Rectal smooth muscle tissue (tissue), 1 donor: ENCODE results near the gene KCNN1.
A peak's percentile ranks its signal among the peaks of the same experiment; 100 is the strongest.

Experiments used
- H3K27ac ChIP-seq: one replicate; pipeline ENCODE4 v1.7.0; 2013; ENCODE audit warnings: low read depth, low read length, inconsistent platforms
- H3K27me3 ChIP-seq: one replicate; pipeline ENCODE4 v1.7.0; 2013; ENCODE audit warnings: low read length; ENCODE audit not compliant: control insufficient read depth, insufficient read depth
- H3K36me3 ChIP-seq: one replicate; pipeline ENCODE4 v1.7.0; 2013; ENCODE audit warnings: low read length; ENCODE audit not compliant: control insufficient read depth, insufficient read depth
- H3K4me1 ChIP-seq: one replicate; pipeline ENCODE4 v1.7.0; 2013; ENCODE audit warnings: low read length; ENCODE audit not compliant: control insufficient read depth, insufficient read depth
- H3K4me3 ChIP-seq: one replicate; pipeline ENCODE4 v1.7.0; 2013; ENCODE audit warnings: low read length
- H3K9ac ChIP-seq: one replicate; pipeline ENCODE4 v1.7.0; 2013; ENCODE audit warnings: low read length

KCNN1 gene

GRCh38 chr19:17938092-17938845, 28.6 kb upstream of the KCNN1 start:
- Histone ChIP-seq H3K4me3 (no peak overlapping the region), H3K27ac (no peak overlapping the region), H3K36me3 (peaks cover 4% of the 10 kb centered on the region), H3K4me1 (peaks cover 5% of the 10 kb centered on the region), H3K27me3 (no peaks in the 10 kb centered on the region), H3K9ac (no peak overlapping the region)

GRCh38 chr19:17942181-17942580, 24.7 kb upstream of the KCNN1 start:
- Histone ChIP-seq H3K27me3 (no peaks in the 10 kb centered on the region), H3K4me3 (no peak overlapping the region), H3K36me3 (peaks cover 4% of the 10 kb centered on the region), H3K4me1 (peaks cover 5% of the 10 kb centered on the region), H3K9ac (no peak overlapping the region), H3K27ac (no peak overlapping the region)

GRCh38 chr19:17942582-17943273, 24.2 kb upstream of the KCNN1 start:
- peaks cover 4% of the 10 kb centered on the region for H3K36me3 ChIP-seq
- no peaks in the 10 kb centered on the region for H3K27me3 ChIP-seq
- no peak overlapping the region for H3K27ac ChIP-seq
- H3K4me3 ChIP-seq = no peak overlapping the region
- no peak overlapping the region for H3K9ac ChIP-seq
- H3K4me1 ChIP-seq = peaks cover 5% of the 10 kb centered on the region

DNA sequence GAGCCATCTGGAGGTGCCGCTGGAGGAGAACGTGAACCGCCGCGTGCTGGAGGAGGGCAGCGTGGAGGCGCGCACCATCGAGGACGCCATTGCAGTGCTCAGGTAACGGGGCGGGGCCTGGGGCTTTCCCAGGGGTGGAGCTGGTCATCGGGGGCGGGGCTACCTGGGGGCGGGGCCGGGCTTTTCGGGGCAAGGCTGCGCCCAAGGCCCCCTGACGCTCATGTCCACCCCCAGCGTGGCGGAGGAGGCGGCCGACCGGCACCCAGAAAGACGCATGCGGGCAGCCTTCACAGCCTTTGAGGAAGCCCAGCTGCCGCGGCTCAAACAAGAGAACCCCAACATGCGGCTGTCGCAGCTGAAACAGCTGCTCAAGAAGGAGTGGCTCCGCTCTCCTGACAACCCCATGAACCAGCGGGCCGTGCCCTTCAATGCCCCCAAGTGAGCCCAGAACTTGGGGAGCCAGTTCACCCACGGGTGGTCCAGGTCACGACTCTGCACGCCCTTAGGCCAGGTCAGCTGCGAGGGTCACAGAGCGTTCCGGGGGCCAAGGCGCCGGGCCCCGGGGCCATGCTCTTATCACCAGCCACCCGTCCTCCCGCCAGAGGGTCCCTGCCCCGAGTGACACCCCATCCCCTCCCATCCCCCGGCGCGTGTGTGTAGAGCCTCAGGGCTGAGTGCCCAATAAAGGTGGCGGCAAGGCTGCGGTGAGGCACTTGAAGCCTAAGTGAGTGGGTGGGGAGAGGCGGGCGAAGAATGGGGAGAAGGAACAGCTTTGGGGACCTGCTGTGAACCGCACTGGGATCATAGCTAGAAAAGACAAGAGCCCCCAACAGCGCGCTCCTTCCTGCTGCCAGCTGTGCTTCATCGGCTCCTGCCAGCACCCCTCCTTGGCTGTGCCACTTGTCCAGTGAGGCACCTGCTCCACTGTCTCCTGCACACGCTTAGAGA, 23.4 kb upstream of the KCNN1 start:
- H3K27ac ChIP-seq = no peak overlapping the region
- H3K36me3 ChIP-seq = peaks cover 4% of the 10 kb centered on the region
- H3K9ac ChIP-seq = no peak overlapping the region
- H3K4me1 ChIP-seq = peaks cover 5% of the 10 kb centered on the region
- H3K4me3 ChIP-seq = no peak overlapping the region
- no peaks in the 10 kb centered on the region for H3K27me3 ChIP-seq

DNA sequence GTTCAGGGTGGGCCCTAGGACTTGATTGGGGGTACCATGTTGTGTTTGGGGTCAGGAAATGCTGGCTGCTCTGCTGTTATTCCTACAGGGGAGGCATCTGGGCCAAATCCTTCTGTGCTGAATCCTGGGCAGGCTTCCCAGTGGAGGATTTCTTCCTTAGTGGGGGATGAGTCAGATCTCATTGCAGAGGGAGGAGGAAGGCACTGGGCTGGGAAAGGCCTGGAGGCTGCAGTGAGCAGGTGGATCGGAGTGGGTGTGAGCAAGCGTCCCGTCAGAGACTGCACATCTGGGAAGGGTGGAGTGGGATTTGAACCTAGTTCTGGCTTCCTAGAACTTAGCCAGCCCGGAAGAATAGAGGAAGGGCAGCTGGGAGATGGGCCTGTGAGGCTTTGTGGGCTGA, 22.6 kb upstream of the KCNN1 start:
- Histone ChIP-seq H3K27ac (no peak overlapping the region), H3K27me3 (no peaks in the 10 kb centered on the region), H3K9ac (no peak overlapping the region), H3K4me3 (no peak overlapping the region), H3K36me3 (peaks cover 4% of the 10 kb centered on the region), H3K4me1 (peaks cover 5% of the 10 kb centered on the region)

DNA sequence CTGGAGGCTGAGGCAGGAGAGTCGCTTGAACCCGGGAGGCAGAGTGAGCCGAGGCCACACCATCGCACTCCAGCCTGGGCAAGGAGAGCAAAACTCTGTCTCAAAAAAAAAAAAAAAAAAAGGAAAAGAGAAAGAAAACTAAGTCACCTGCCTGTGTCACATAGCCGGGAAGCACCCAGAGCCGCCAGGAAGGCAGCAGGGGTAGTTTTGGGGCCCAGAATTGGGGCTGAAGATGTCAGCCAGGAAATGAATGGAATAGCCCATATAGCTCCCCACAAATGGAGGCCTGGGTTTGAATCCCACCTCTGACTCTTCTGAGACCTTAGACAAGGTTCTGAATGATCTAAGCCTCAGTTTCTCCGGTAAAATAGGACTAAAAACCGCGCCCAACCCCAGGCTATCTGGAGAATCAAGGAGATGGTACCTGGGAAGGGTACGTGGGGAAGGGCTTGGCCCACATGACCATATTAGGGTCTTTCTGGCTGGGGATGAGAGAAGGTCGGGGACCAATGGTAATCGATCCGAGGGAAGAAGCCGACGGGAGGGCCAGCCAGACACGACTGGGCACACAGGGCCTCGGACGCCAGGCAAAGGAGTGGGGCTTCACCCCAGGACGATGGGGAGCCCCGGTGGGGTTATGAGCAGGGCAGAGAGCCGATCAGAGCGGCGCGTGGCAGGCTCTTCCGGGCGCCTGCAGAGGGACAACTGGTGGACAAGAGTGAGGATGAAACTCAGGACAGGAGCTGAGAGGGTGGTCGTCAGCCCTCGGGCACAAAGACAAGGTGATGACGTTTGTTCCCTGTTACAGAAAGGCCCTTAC, 19.7 kb upstream of the KCNN1 start:
- peaks cover 5% of the 10 kb centered on the region for H3K4me1 ChIP-seq
- H3K27ac ChIP-seq = no peak overlapping the region
- H3K27me3 ChIP-seq = peaks cover 23% of the 10 kb centered on the region
- H3K36me3 ChIP-seq = no peaks in the 10 kb centered on the region
- peak overlapping the region; percentile 47 for H3K9ac ChIP-seq
- peak overlapping the region; percentile 70 for H3K4me3 ChIP-seq

DNA sequence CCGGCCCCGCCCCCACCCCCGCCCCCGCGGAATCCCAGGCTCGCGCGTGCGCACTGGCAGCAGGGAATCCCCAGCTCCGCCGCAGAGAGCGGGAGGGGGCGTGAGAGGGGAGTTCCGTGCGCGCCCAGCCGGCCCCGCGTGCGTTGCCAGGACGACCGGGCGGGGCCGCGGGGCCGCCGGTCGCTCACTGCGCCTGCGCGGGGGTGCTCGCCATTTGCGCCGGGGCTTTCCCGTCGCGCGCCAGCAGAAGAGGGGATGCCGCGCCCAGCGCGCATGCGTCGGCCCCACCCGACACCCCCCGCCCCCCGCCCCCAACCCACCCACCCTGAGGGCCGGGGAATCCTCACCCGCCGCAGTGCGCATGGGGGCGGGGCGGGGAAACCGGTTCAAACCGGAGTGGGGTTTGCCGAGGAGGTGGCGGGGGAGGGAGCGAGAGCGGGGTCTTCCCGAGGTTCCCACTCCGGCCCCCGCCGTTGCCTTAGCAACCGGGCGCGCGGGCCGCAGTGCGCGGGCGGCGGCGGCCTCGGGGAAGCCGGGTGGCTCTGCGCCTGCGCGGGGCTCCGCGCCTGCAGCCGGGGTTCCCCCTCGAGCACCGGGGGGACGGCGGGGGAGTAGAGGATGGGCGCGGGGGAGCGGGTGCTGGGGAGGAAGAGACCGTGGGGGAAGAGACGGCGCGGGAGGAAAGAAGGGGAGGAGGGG, 18.9 kb upstream of the KCNN1 start:
- Histone ChIP-seq H3K36me3 (no peaks in the 10 kb centered on the region), H3K9ac (no peak overlapping the region), H3K27ac (no peak overlapping the region), H3K4me3 (peak overlapping the region; percentile 70), H3K4me1 (peaks cover 5% of the 10 kb centered on the region), H3K27me3 (peaks cover 31% of the 10 kb centered on the region)

DNA sequence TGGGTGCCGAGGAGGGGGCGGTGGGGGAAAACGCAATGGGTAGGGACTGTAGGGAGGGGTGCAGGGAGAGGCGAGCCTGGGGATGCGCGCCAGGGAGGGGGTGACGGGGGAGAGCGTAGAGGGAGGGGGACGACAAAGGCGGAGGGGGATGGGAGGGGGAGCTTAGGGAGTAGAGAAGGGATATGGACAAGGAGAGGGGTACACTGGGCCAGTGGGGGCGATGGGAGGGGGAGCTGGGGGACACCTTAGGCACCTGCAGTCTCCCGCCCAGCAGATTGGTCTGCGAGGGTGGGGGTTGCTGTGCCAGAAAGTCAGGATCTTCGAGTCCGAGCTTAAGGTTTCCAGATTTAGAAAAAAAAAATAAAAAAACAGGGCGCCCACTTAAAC, 18.4 kb upstream of the KCNN1 start:
- Histone ChIP-seq H3K4me3 (no peak overlapping the region), H3K27me3 (peaks cover 36% of the 10 kb centered on the region), H3K27ac (no peak overlapping the region), H3K9ac (no peak overlapping the region), H3K4me1 (peaks cover 5% of the 10 kb centered on the region), H3K36me3 (no peaks in the 10 kb centered on the region)

- no peak overlapping the region for H3K27ac ChIP-seq
- no peaks in the 10 kb centered on the region for H3K36me3 ChIP-seq
- H3K4me3 ChIP-seq = no peak overlapping the region
- peaks cover 5% of the 10 kb centered on the region for H3K4me1 ChIP-seq
- peaks cover 42% of the 10 kb centered on the region for H3K27me3 ChIP-seq
- H3K9ac ChIP-seq = no peak overlapping the region
Measured at GRCh38 chr19:17948931-17949930, 17.7 kb upstream of the KCNN1 start.

GRCh38 chr19:17949956-17950309, 17.0 kb upstream of the KCNN1 start:
- Histone ChIP-seq H3K4me1 (peaks cover under 1% of the 10 kb centered on the region), H3K27ac (no peak overlapping the region), H3K9ac (no peak overlapping the region), H3K4me3 (no peak overlapping the region), H3K36me3 (no peaks in the 10 kb centered on the region), H3K27me3 (peaks cover 45% of the 10 kb centered on the region)
